ENCODE data around the gene VPREB3.
"Not testable (repeated sequence)": the region's sequence is repeated elsewhere in the genome, so short reads cannot be mapped to it uniquely, and the experiment has no call there.

The VPREB3 gene

GRCh38 chr22:23763954-23764353 lies 9.7 kb upstream of the VPREB3 start:
- no peak for DNase-seq

- DNase-seq = peak; percentile 28
These were observed 9.3 kb upstream of the VPREB3 start for GRCh38 chr22:23763579-23763945.

DNA sequence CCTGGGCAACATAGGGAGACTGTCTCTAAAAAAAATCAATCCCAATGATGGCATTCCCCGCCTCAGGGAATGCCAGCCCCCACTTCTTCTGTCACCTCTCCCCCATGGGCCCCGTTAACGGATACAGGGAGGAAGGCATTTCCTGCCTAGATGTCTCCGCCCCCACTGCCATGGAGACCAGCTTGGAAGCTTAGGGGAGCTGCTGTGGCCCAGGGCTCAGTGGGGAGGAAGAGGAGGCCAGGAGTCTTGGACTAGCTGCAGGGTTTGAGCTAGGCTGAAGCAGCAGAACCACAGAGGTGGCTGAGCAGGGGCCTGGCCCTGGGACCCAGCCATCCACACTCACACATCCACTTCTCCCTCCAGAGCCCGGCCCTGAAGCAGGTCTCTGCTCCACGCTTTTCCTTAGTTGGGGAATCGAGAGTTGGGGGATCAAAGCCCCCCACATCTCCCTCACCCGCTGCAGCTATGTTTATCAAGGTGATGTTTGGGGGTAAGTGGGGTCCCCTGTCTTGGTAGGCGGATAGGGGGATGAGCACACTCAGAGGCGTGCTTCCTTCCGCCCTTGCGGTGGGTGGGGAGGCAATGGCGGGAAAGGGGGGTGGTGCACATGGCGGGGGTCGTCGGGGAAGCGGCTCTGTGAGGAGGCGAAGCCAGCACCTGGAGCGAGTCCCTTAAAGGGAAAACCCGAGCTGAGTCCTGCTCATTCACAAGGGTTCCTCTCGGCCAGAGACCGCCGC lies 8.8 kb upstream of the VPREB3 start, which contains the start of gene C22orf15:
Gene C22orf15, plus strand, starts transcription at position 149 of the 737 bp plus-strand sequence. Its CDS starts 317 bp downstream, at position 466.
- DNase-seq = peak; percentile 76

DNA sequence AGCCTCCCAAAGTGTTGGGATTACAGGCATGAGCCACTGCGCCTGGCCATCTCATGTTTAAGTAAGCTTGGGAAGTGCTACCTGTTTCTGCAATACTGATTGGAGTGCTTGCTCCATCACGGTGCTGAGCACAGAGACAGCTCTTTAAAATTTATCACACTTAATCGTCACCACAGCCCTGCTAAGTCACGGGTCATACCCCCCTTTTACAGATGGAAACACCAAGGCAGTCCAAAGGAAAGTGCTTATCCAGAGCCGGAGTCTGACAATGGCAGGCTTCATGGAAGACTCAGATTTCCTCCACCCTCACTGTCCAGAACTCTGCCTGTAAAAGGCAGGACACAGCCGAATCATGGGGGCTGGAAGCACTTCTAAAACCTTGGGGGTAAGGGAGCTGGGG lies 5.8 kb upstream of the VPREB3 start:
- DNase-seq = no peak

DNA sequence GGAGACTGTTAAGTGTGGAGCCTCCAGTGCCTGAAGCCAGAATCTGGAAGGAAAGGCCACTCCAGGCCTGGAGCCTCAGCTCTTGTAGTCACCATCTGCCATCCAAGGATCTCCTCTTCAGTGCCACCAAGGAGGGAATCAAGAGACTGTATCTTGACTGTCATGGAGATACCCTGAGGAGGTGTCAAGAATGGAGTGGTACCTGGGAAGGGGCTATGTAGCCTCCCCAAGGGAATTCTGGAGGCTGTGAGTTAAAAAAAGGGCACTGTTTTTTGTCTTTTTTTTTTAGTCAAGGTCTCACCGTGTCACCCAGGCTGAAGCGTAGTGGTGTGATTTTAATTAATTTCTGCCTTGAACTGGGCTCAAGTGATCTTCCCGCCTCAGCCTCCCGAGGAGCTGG lies 5.3 kb upstream of the VPREB3 start:
- no peak for DNase-seq

GRCh38 chr22:23756891-23757290 lies 2.7 kb upstream of the VPREB3 start:
- no peak for DNase-seq

DNA sequence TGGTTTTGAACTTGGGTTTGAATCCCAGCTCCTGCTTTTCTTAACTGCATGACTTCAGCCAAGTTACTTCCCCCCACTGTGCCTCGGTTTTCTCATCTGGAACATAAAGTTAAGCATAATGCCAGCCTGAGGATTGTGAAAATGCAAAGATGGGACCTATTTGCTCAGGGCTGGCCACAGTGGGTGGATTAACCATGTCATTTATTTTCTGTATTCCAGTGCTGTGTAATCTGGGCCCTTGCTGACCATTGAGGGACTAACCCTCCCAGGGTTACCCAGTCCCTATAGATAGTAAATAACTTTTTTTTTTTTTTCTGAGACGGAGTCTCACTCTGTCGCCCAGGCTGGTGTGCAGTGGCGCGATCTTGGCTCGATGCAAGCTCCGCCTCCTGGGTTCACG lies 1.5 kb upstream of the VPREB3 start:
- DNase-seq = no peak

GRCh38 chr22:23754980-23755636 lies 883 bp upstream of the VPREB3 start:
- DNase-seq = no peak

DNA sequence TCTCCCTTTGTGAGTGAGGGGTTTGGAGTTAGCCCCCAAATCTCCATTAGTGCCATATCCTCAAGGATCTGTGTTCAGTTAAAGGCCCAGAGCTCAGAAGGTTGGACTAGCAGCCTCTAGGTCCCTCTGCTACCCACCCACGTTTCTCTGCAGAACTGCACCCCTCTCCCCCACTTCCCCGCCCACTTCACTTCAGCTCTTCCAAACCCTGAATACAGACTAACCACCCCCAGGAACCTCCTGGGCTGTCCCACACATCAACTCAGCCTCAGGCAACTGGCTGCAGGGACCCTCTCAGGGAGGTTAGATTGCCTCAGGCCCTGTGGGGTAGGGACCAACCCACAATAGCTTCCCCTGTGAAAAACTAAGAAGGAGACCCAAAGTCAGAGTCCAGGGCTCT lies 840 bp downstream of the VPREB3 start:
- DNase-seq = no peak

- no peak for DNase-seq
These were observed 1.5 kb downstream of the VPREB3 start for GRCh38 chr22:23752750-23753149.

DNA sequence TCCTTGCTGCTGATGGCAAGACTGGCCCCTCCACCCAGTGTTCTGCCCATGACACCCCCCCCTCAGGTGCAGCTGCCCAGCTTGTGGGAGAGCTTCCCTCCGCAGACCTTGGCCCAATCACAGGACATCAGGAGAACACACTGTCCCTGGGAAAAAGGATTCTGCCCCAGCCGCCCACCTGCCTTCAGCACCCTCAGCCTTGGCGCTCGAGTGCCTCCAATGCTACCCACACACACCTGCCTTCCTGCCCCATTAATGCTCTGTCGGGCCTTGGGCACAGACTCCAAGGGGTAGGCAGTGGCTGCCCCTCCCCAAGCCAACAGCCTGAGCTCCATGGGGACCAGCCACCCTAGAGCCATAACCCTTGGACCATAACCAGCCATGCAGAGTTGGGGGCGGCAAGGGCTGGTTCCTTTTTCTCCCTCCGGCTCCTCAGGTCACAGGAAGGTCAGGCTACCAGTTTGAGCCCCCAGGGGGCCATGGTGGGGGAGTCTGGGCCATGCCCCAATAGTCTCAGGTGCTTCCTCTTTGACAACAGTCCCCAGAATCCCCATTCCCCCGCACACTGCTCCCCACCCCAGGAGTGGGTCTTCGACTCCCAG lies 2.0 kb downstream of the VPREB3 start:
- DNase-seq = no peak

GRCh38 chr22:23751441-23751996 lies 2.7 kb downstream of the VPREB3 start:
- DNase-seq = peak; percentile 35

GRCh38 chr22:23750714-23751440 lies 3.3 kb downstream of the VPREB3 start, which contains the start of gene ZNF70:
ZNF70 (minus strand) TSS chr22:23751112; CDS start chr22:23745140, 5,972 bp downstream.
- peak; percentile 80 for DNase-seq

- no peak for DNase-seq
These were observed 3.9 kb downstream of the VPREB3 start for GRCh38 chr22:23750367-23750713.

DNA sequence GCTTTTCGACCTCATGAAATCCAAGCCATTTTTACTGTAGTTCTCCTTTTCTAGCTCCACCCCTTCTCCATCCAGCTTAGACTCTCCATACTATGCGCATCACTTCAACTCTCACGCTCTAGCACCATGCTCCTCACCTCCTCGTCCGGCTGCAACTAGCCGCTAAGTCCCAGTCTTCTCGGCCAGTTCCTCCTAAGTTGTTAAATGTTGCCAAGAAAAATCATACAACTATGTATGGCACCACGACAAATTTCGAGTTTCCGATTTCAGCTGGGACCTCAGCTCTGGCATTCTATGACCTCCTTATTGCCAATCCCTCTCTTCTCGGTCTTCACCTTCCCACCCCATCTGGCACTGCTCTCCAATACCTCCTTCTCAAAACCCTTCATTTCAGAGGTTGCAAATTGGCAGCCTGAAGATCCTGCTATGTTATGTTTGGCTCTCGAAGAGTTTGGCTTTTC lies 4.4 kb downstream of the VPREB3 start:
- no peak for DNase-seq

DNA sequence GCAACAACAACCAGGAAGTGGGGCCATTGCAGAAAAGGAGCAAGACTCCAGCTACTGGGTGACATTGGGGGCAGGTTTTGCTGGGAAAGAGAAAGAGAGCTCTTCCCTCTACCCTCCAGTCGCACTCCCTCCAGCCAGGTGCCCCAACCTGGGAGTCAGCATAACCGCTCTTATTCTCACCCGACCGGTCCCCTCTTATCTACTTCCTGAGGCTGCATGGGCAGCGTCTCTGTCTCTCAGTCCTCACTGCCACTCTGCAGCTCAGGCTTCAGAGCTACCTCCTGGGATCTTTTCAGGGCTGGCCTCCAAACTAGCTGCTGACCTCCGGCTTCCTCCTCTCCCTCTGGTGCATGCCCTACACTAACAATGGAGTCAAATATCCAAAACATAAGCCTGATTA lies 8.4 kb downstream of the VPREB3 start:
- DNase-seq = no peak

DNA sequence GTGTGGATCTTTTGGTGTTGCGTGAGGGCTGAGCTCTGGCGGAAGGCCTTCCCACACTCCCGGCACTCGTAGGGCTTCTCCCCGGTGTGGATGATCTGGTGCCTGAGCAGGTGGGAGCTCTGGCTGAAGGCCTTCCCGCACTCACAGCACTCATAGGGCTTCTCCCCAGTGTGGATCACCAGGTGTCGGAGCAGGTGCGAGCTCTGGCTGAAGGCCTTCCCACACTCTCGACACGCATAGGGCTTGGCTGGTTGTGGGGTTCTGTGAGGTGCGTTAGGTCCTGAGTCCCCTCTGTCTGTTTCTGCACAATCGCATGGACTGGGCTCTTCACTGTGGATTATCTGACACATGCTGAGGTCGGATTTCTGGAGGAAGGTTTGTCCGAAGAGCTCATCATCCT lies 9.7 kb downstream of the VPREB3 start:
- no peak for DNase-seq

GRCh38 chr22:23744001-23744400 lies 10.2 kb downstream of the VPREB3 start:
- no peak for DNase-seq

DNA sequence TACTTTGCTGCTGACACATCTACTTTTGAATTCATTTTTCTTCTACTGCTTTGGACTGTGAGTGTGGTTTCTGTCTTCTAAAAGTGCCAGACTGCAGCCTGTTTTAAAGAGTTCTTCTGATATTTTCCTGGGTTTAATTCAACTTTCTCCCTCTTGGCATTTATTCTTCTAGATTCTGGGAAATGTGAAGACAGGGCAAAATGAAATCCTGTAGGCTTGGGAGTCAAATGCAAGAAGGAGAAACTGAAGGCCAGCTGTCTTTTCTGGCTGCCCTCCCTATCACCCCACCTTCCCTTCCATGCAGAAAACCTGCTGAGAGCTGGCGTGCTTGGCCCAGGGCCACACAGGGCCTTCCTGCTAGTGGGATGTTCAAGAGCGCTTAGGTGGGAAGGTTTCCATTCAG lies 10.9 kb downstream of the VPREB3 start:
- DNase-seq = no peak

- DNase-seq = no peak
These were observed 11.5 kb downstream of the VPREB3 start for GRCh38 chr22:23742505-23743264.

DNA sequence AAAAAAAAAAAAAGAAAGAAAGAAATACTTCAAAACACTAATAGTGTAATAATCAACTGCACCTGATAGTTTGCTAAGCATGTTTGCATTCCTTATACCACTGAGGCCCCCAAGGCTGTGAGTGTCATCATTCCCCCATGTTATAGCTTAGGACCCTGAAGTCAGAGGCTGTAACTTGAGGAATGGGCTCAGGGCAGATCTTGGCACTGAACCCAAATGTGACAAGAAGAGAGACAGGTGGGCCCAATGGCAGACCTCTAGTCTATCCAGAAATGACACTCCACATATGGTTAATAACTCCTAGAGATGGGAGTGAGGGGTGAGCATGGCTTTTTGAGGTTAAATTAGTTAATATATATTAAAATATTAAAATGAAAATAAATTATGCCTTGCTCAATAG lies 16.5 kb downstream of the VPREB3 start:
- DNase-seq = no peak

DNA sequence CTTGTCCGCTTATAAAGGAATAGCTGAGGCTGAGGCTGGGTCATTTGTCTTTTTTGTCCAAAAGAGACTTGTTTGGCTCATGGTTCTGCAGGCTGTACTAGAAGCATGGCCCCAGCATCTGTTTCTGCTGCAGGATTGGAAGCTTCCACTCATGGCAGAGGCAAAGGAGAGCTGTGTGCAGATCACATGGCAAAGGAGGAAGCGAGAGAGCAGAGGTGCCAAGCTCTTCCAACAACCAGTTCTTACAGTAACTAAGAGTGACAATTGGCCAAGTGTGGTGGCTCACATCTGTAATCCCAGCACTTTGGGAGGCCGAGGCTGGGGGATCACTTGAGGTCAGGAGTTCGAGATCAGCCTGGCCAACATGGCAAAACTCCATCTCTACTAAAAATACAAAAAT lies 26.1 kb downstream of the VPREB3 start:
- not testable (repeated sequence) for DNase-seq
